CD4-positive, alpha-beta T cell treated with Interleukin-2 at 100 ng/mL for 4 hours (primary cell): ENCODE results near the gene WHRN.

Experiments
- DNase-seq: peaks from one replicate; pipeline ENCODE4 v3.0.0-alpha.2; 2020; ENCODE audit warnings: low spot score

Gene WHRN

DNA sequence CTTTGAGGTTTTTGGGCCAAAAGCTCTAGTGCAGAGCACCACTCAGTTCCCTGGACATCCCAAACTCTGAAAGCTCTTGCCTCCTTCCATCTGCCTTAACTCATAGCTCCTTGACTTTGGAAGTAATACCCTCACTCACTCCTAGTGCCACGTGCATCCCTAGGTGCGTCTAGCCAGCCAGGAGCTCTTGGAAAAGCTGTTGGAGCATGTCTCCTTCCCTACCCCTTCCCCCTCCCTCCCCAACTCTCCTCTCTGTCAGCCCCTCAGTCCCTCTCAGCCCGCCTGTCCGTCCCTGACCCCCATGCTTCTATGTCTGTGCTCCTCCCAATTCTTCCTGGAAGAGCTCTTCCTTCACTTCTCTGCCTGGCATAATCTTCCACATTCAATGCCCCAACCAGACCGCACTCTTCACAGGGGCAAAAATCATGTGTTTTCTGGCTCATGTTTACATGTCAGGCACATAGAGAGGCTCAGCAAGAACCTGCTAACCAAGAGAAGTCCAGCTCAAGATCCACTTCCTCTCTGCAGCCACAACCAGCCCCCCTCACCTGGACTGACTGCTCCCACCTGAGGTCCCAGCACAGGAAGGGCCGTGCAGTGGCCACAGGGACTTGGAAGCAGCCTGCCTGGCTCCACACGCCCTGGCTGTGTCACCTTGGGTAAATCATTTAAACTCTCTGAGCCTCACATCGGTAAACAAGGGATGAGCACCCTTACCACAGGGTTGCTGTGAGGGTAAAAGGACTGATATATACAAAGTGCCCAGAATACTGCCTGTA is 58.4 kb downstream of the WHRN start:
- no peak for DNase-seq

DNA sequence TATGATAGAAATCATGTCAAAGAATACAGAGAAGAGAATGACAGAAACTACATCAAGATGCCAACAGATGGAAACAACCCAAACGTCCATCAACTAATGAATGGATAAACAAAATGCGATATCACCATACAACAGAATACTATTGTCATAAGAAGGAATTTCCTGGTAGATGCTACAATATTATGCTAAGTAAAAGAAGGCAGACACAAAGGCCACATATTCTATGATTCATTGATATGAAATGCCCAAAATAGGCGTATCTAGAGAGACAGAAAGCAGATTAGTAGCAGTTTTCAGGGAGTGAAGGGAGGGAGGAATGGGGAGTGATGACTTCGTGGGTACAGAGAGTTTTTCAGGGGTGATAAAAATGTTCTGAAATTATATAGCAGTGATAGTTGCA is 59.2 kb downstream of the WHRN start:
- DNase-seq, result no peak

DNA sequence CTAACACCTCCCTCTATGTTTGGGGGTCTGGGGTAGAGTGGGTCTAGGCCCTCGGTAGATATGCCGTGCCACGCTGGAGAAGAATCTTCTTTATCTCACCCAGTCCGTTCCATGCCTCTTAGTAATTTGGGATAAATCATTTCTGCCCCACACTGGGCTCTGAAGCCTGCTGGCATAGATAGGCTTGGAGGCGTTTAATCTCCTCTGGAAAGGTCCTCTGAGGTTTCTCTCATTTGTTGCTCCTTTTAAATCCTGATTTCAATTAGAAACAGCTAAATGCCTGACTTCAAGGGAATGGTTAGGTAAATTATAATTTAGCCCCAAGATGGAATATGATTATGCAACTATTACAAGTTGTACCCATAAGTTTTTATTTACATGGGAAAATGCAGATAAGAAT is 59.7 kb downstream of the WHRN start:
- no peak for DNase-seq

DNA sequence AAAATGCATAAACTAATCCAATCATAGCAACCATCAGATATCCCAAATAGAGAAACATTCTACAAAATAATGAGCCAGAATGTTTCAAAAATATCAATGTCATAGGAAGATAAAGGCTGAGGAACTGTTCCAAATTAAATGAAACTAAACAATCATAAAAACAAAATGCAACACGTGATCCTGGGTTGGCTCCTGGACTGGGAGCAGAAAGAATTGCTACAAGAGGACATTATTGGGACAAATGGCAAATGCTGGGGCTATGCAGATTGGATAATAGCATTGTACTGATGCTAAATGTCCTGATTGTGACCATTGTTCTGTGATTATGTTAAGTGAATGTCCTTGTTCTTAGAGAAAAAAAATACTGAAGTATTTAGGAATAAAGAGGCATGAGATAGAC is 63.3 kb downstream of the WHRN start:
- DNase-seq, result no peak

DNA sequence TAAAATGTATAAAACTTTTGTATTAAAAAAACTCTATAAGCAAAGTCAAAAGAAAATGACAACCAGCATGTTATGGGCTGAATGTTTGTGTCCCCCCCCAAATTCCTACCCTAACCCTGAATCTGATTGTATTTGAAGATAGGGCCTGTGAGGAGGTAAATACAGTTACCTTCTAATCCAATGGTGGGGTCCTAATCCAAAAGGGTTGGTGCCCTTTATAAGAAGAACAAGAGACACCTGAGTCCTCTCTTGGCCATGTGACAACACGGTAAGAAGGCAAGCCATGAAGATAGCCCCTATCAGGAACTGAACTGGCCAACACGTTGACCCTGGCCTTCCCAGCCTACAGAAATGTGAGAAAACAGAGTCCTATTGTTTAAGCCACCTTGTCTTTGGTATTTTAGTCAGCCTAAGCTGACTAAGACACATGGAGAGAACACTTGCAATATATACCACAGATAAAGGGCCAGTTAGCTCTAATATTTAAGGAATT is 67.8 kb downstream of the WHRN start:
- DNase-seq, result no peak

DNA sequence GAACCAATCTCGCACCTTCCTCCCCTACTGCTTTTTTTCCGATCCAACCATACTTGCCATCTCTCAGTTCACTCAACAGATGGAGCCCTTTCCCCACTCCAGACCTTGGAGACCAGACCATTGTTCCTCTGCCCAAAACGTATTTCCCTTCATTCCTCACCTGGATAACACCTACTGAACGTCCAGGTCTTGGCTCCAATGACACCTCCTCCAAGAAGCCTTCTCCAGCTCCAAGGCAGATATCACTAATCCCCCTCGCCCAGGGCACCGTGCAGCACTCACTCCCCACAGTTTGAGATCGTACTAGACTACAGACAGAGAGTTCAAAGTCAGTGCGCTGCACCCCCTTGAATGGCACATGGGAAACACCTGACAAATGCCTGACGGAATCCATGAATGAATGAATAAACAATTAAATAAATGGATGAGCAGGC is 70.4 kb downstream of the WHRN start:
- DNase-seq, result peak; percentile 8

DNA sequence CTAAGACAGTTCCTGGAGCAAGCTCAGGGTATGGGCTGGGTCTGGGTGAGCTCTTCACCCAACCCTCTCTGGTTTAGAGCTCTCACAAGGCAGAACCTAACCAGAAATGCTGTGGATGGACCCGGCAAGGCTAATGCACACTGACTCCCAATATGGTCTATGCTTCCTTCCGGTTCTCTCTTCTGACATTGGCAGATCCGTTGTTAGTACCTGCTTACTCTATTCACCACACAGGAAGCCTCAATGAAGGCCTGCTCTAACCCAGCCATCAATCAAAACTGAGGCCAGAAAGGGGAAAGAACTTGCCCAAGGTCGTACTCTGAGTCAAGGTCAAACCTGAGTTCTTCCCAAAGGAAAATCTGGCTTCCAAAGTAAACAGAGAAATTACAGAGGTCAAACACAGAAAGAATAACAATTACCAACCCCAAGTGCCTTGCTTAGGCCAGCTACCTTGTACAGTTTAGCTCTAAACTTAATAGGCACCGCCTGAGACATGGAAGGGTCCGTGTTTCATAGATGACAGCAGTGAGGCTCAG is 71.5 kb downstream of the WHRN start:
- DNase-seq, result no peak

GRCh38 chr9:114433086-114433485 is 72.2 kb downstream of the WHRN start:
- DNase-seq, result no peak

DNA sequence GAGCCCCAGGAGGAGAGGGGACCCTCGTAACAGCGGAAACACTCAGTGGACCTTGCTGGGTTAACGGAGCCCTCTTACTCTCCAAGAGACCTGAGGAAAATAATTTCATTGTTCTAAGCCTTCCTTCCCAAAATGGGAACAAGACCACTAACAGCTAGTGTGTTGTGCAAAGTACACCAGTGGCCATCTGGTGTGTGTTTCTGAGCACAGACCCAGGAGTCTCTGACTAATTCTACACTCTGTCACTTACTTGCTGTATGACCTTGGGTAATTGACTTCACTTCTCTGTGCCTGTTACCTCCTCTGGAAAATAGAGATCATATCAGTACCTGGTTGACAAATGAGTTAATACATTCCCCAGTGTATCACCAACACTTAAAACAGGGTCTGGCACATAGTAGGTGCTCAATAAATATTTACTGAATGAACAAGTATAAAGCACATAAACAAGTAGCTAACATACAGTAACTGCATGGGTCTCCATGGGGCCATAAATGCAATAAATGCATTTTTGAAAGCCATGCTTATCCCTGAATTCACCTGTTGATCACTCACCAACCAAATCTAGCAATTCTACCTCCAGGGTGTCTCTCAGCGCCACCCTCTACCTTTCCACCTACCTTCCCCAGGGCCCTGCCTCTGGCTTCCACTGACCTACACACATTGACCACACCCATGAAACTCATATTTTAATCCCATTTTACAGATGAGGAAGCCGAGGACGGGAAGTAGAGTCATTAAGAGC is 72.8 kb downstream of the WHRN start:
- DNase-seq, result no peak

GRCh38 chr9:114431770-114432169 is 73.5 kb downstream of the WHRN start:
- no peak for DNase-seq

GRCh38 chr9:114431003-114431402 is 74.3 kb downstream of the WHRN start:
- no peak for DNase-seq

- no peak for DNase-seq
Measured at GRCh38 chr9:114430457-114430856, 74.8 kb downstream of the WHRN start.

DNA sequence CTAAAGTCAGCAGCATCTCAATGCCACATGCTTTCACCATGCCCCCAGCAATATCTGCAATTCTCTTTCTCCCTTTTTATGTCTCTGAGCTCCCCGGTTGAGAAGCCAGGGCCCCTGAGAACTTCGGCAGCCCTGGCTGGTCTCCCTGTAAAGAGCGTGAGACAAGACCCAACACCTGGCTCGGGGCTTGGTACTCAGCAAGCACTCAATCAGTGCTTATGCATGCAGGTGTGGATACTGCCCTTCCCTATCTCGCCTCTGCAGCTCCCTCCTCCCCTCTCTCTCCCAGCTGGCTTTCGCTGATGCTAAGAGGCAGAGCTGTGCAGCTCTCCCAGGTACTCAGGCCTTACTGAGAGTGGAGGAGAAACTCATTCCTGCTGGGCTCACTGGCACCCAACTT is 75.8 kb downstream of the WHRN start:
- DNase-seq, result no peak

DNA sequence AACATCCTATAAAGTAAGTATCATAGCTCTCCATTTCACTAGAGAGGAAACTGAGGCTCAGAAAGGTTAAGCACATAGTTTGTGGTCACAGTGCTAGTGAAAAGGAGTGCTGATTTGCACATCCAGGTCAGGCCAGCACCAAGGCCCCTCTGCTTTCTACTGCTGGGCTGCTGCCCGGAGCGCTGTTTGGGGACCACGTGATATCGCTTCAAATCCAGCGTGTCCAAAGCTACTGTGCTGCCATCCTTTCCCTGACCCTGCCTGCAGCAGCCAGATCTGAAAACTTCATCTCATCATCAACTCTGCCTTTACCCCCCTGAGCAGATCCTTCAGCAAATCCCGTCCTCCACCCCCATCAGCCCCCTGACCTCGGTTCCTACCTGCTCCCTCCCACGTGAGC is 76.8 kb downstream of the WHRN start:
- DNase-seq, result no peak

GRCh38 chr9:114427644-114428043 is 77.6 kb downstream of the WHRN start:
- DNase-seq, result no peak

DNA sequence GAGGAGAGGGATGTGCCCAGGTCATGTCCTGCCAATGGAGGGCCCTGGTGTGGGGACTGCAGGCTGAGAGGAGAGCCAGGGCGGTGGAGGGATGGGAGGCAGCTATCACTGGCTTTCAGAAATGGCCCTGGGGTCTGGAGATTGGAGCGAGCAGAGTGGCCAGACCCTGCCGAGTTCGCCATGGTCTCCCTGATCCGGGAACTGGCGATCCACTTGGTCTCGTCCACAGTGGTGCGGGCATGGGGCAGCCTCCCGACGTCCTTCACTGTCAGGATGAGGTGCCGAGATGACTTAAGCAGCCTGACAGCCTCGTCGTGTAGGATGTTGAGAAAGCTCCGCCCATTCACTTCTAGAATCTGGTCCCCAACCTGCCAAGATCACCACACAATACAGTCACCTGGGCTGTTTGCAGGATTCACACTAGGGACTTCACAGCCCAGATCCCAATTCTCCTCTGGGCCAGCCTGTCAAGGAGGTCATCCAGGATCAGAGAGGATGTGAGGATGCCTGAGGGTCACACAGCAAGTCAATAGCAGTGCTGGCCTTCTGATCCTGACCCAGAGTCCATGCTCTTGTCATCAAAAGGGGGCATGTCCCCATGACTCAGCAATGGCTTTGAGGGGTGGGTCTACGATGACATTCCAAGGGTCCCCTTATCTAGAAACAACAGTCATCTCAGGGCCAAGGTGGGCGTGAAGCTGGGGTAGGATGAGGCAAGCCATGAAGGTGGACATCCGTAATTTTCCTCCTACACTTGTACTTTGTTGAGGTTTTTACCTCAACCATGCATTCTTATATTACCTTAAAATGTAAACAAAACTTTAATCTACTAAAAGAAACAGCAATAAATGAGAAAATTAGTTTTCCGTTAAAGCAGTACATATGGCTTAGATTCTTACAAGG is 79.0 kb downstream of the WHRN start:
- DNase-seq, result no peak

GRCh38 chr9:114425126-114425525 is 80.1 kb downstream of the WHRN start:
- no peak for DNase-seq

- no peak for DNase-seq
Measured at GRCh38 chr9:114424126-114424525, 81.1 kb downstream of the WHRN start.

- no peak for DNase-seq
Measured at GRCh38 chr9:114423181-114423580, 82.1 kb downstream of the WHRN start.

- no peak for DNase-seq
Measured at GRCh38 chr9:114421147-114421546, 84.1 kb downstream of the WHRN start.

DNA sequence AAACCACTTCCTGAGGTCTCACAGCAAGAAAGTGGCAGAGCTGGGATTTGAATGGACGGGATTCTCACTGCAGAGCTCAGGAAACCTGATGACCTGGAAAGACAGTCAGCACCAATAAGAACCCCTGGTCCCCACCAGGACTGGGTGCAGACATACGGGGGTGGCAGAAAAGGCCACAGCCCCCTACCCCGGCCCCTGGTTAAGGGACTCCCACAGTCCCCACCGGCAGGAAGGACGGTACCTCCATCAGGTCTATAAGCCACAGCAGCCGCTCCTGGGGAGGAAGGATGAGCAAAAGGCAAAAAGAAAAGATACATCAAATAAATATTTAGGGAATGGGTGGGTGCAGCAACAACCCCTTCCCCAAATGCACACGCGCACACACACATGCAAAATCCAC is 85.5 kb downstream of the WHRN start:
- DNase-seq, result no peak

DNA sequence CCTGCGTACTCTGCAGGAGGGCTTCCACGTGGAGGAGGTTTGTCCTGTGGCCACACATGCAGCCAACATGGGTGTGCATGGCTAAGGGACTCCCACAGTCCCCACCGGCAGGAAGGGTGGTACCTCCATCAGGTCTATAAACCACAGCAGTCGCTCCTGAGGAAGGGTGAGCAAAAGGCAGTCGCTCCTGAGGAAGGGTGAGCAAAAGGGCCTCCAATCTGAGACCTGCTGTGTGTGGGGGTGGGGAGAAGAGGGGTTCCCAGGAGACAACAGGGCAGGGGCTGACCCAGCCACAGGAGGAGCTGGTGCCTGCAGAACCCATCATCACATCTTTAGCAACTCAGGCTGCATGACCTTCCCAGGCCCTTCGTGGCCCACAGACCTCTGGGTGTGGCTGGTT is 87.2 kb downstream of the WHRN start:
- no peak for DNase-seq
